ENCODE data around the gene LIN9. TPM values are rescaled to one million over a fixed set of nuclear protein-coding genes. Genes with fewer than 3 reads are reported as not detected.

The LIN9 gene
- total RNA-seq, 4 donors from 2014 or later: 0.59 to 15.1 (median 3.9) TPM

- peak; percentile 16 to 18 for DNase-seq
- H3K27me3 ChIP-seq: no peaks in the 10 kb centered on the region
- H3K9me3 ChIP-seq: no peaks in the 10 kb centered on the region
- H3K4me3 ChIP-seq: peak overlapping the region; percentile 64 to 96
- intact Hi-C loops (cut with DNase I; ENCODE audit: low total_unique reads): no loop called here
- H3K36me3 ChIP-seq: no peaks in the 10 kb centered on the region
- TF ChIP-seq CTCF (IDR thresholded peaks at IDR 0.05): no peak
- TF ChIP-seq POLR2A (IDR thresholded peaks at IDR 0.05): no peak
- H3K4me1 ChIP-seq: no peaks in the 10 kb centered on the region
- peak overlapping the region; percentile 72 to 75 for H3K27ac ChIP-seq
These were observed 720 bp downstream of the LIN9 start for GRCh38 chr1:226308166-226308722.

GRCh38 chr1:226306425-226306824 is 2.5 kb downstream of the LIN9 start:
- Histone ChIP-seq H3K36me3 (no peaks in the 10 kb centered on the region), H3K4me1 (no peaks in the 10 kb centered on the region), H3K27me3 (no peaks in the 10 kb centered on the region), H3K4me3 (no peak overlapping the region), H3K27ac (no peak overlapping the region), H3K9me3 (no peaks in the 10 kb centered on the region)
- intact Hi-C loops (cut with DNase I; ENCODE audit: low total_unique reads): no loop called here
- DNase-seq: no peak
- no peak for TF ChIP-seq POLR2A (IDR thresholded peaks at IDR 0.05)
- TF ChIP-seq CTCF (IDR thresholded peaks at IDR 0.05): no peak

GRCh38 chr1:226305184-226305583 is 3.8 kb downstream of the LIN9 start:
- no peak for DNase-seq
- Histone ChIP-seq H3K9me3 (no peaks in the 10 kb centered on the region), H3K4me3 (no peak overlapping the region), H3K27ac (no peak overlapping the region), H3K4me1 (no peaks in the 10 kb centered on the region), H3K36me3 (no peaks in the 10 kb centered on the region), H3K27me3 (no peaks in the 10 kb centered on the region)
- intact Hi-C loops (cut with DNase I; ENCODE audit: low total_unique reads): no loop called here
- TF ChIP-seq POLR2A (IDR thresholded peaks at IDR 0.05): no peak
- TF ChIP-seq CTCF (IDR thresholded peaks at IDR 0.05): no peak

GRCh38 chr1:226304291-226304955 is 4.5 kb downstream of the LIN9 start:
- Histone ChIP-seq H3K36me3 (no peaks in the 10 kb centered on the region), H3K9me3 (no peaks in the 10 kb centered on the region), H3K4me1 (no peaks in the 10 kb centered on the region), H3K27ac (no peak overlapping the region), H3K27me3 (no peaks in the 10 kb centered on the region), H3K4me3 (no peak overlapping the region)
- TF ChIP-seq CTCF (IDR thresholded peaks at IDR 0.05) (no peak), POLR2A (IDR thresholded peaks at IDR 0.05) (no peak)
- DNase-seq: no peak
- intact Hi-C loops (cut with DNase I; ENCODE audit: low total_unique reads): no loop called here

- no peak for TF ChIP-seq CTCF (IDR thresholded peaks at IDR 0.05)
- TF ChIP-seq POLR2A (IDR thresholded peaks at IDR 0.05): no peak
- Histone ChIP-seq H3K27me3 (no peaks in the 10 kb centered on the region), H3K27ac (no peak overlapping the region), H3K4me3 (no peak overlapping the region), H3K36me3 (no peaks in the 10 kb centered on the region), H3K4me1 (no peaks in the 10 kb centered on the region), H3K9me3 (no peaks in the 10 kb centered on the region)
- no peak for DNase-seq
- intact Hi-C loops (cut with DNase I; ENCODE audit: low total_unique reads): no loop called here
These were observed 6.2 kb downstream of the LIN9 start for GRCh38 chr1:226302731-226303130.
